K562 (cell line): ENCODE measurements around the gene MAP1S. TPM values are rescaled to one million over a fixed set of nuclear protein-coding genes. Genes with fewer than 3 reads are reported as not detected.

Experiments used
- ADNP ChIP-seq: fragments of 200-800 bp; sonication (Bioruptor generic); IDR thresholded peaks from 2 replicates; pipeline ENCODE4 v1.6.1; 2016; ENCODE audit warnings: missing genetic modification characterization, missing compliant biosample characterization
- BCOR ChIP-seq: fragments of 450-650 bp; IDR thresholded peaks from 2 replicates; pipeline ENCODE4 v1.6.1; 2016
- CBX1 ChIP-seq: sonication (generic); IDR thresholded peaks from 2 replicates; pipeline ENCODE4 v1.6.1; 2016; ENCODE audit warnings: antibody characterized with exemption, low read depth, mild to moderate bottlenecking
- CBX3 ChIP-seq, 2 experiments: IDR thresholded peaks; 1 replicate in 1 of 2; 2 replicates in 1 of 2; pipeline ENCODE4 v1.6.1; 2012; ENCODE audit warnings: inconsistent platforms in 2 of 2, low read length in 2 of 2, borderline replicate concordance in 1 of 2, control low read depth in 1 of 2
- EHMT2 ChIP-seq: fragments of 450-650 bp; IDR thresholded peaks from 2 replicates; pipeline ENCODE4 v1.6.1; 2018; ENCODE audit warnings: antibody characterized with exemption
- JUND ChIP-seq, 2 experiments: IDR thresholded peaks; 2 replicates in 1 of 2; 3 replicates in 1 of 2; pipeline ENCODE4 v1.6.1; 2011; ENCODE audit warnings: borderline replicate concordance in 2 of 2, low read depth in 2 of 2, low read length in 2 of 2, improper control_type of control experiment in 1 of 2, missing biosample characterization in 1 of 2, missing genetic modification characterization in 1 of 2, missing genetic modification reagents in 1 of 2
- PHF20 ChIP-seq: fragments of 450-650 bp; IDR thresholded peaks from 2 replicates; pipeline ENCODE4 v1.6.1; 2018; ENCODE audit not compliant: partially characterized antibody
- SMARCA5 ChIP-seq: fragments of 450-650 bp; IDR thresholded peaks from 2 replicates; pipeline ENCODE4 v1.6.1; 2016
- TAF15 ChIP-seq: fragments of 200-400 bp; formaldehyde crosslinking; IDR thresholded peaks from 2 replicates; pipeline ENCODE4 v1.6.1; 2017; ENCODE audit warnings: mild to moderate bottlenecking, low read depth, low read length, moderate library complexity
- ZBED1 ChIP-seq: IDR thresholded peaks from 2 replicates; pipeline ENCODE4 v1.6.1; 2014
- ZNF174 ChIP-seq: fragments of 250-450 bp; sonication (Bioruptor Pico); IDR thresholded peaks from 2 replicates; pipeline ENCODE4 v1.4.0; 2020; ENCODE audit warnings: mild to moderate bottlenecking
- ZNF263 ChIP-seq: sonication (generic); formaldehyde crosslinking; IDR thresholded peaks from 2 replicates; pipeline ENCODE4 v1.8.0; 2022; ENCODE audit warnings: mild to moderate bottlenecking, missing genetic modification reagents, borderline replicate concordance
- polyA plus RNA-seq, 8 experiments: library from polyadenylated mRNA; depleted of rRNA in 4 of 8; stranded (reverse) in 5 of 8; unstranded in 3 of 8; fragments of >200 nt; fragmentation: Nextera tagmentation in 2 of 8; fragmentation: Illumina TruSeq in 1 of 8; extraction: Ambion mirVana in 2 of 8; extraction: Trizol in 1 of 8; gene quantifications; 2 replicates each; pipeline versions ENCODE4 v1.2.1 to v1.2.3, GENCODE V29; 2011 to 2014; ENCODE audit warnings: inconsistent platforms in 1 of 8, missing spikeins in 1 of 8
- total RNA-seq, 7 experiments: library from RNA; depleted of rRNA in 6 of 7; stranded (reverse); fragments of >200 nt in 6 of 7; fragmentation: Illumina TruSeq in 2 of 7; extraction: Trizol in 2 of 7; gene quantifications; 2 replicates each; pipeline versions ENCODE4 v1.2.1 to v1.2.3, GENCODE V29; 2011 to 2021; ENCODE audit warnings: low replicate concordance in 1 of 7
- TF ChIP-seq, protein P1 (sequence below), 3 experiments: fragments of 200-800 bp in 1 of 3; sonication (Bioruptor generic) in 1 of 3; sonication (generic) in 1 of 3; formaldehyde crosslinking in 1 of 3; IDR thresholded peaks; 2 replicates each; pipeline versions ENCODE4 v1.6.1 to v1.8.0; 2016 to 2022; ENCODE audit warnings: mild to moderate bottlenecking in 2 of 3, missing compliant biosample characterization in 2 of 3, missing genetic modification characterization in 2 of 3, missing genetic modification reagents in 1 of 3

Gene MAP1S
- total and polyA plus RNA-seq, 9 of the 15 experiments (the other 6 are each of a cell fraction or from before 2014, with no cell fraction given) = 2.0 to 81.0 (median 9.5) TPM

DNA sequence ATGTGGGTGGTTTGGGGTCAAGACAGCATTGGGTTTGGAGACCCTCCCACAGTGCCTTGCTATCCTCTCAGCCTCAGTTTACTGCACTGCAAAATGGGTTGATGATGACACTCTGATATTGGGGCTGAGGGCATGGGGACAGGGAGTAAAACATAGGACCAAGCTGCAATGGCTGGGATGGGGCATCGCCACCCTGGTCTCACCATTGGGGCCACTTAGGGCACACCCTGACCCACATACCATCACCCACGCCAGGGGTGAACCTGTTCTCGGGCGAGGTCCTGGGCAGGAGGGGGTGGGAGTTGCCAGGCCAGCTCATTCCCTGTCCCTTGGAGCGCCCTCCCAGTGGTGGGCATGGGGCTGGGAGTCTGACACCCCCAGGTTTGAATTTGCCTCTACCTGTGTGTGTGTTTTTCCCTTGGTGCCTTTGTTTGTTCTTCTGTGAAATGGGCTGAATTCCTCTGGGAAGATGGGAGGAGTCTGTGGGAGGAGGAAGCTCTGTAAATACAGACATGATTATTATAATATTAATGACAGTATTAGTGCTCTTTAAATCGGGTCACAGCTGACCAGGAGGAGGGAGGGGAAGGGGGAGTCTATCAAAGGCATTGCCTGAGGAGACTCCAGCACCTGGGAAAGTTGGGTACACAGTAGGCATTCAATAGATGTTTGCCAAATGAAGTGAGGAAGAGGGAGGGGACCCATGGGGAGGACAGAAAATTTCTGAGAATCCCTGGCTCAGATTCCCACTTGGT lies 29.8 kb downstream of the MAP1S start (continued):
- TF ChIP-seq TAF15 (no peak), CBX3 (IDR thresholded peaks at IDR 0.05; ENCODE audit: borderline replicate concordance in 1 of 2, low read length in 2 of 2) (peak in 1 of 2 experiments; percentile 82; a peak in 2 of 3 replicates), ZBED1 (no peak), PHF20 (peak; percentile 45), EHMT2 (no peak), CBX1 (peak; percentile 68), ZNF174 (CRISPR knock-in tag) (no peak), SMARCA5 (peak; percentile 96), BCOR (peak; percentile 98), ADNP (tag) (peak; percentile 98), ZNF263 (CRISPR knock-in tag) (peak; percentile 67), JUND (IDR thresholded peaks at IDR 0.05; ENCODE audit: borderline replicate concordance, low read depth, low read length) (no peak), JUND (tag; IDR thresholded peaks at IDR 0.05; ENCODE audit: borderline replicate concordance, low read depth, low read length) (no peak)
- TF ChIP-seq, protein P1, sequence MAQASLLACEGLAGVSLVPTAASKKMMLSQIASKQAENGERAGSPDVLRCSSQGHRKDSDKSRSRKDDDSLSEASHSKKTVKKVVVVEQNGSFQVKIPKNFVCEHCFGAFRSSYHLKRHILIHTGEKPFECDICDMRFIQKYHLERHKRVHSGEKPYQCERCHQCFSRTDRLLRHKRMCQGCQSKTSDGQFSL (CRISPR knock-in tag; IDR thresholded peaks at IDR 0.05) = peak; percentile 48; the same call in 1 of the 2 replicates
- TF ChIP-seq, protein P1 (tag; IDR thresholded peaks at IDR 0.05) = no peak
